ENCODE measurements around the gene ERBB2.
"Not testable (repeated sequence)": the region's sequence is repeated elsewhere in the genome, so short reads cannot be mapped to it uniquely, and the experiment has no call there.

ERBB2 gene

GRCh38 chr17:39678340-39679116 lies 21.3 kb upstream of the ERBB2 start:
- DNase-seq (ENCODE audit: low read depth), result no peak

DNA sequence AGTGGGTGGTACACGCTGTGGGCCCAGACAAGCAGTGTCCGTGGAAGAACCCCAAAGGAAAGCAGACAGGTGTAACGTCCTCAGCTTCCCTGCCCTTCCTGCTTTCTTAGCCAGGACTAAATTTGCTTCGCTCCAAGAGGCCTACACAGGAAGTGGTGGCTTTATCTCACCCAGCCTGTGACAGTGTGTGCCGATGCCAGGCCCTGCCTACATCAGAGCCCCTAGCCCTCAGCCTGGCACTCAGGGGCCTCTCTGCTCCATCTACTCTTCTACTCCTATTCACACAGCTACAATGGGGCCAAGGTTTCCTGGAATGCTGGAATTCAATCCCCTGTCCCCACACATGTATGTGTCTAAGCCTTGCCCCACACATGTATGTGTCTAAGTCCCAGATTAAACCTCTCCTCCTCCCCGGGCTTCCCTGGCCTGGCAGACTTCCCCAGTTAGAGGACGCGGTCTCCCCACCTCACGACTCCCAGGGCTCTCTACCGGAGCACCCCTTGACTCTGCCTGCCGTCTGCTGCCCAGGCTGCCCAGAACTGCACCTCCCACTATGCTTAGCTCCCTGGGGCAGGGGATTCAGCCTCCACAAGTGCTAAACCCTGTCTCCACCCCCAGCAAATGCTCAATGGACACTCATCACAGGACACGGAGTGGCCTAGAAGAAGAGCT lies 20.2 kb upstream of the ERBB2 start:
- DNase-seq (ENCODE audit: low read depth), result no peak

GRCh38 chr17:39683295-39683939 lies 16.4 kb upstream of the ERBB2 start:
- no peak for DNase-seq (ENCODE audit: low read depth)

- DNase-seq (ENCODE audit: low read depth), result no peak
Observed at GRCh38 chr17:39684369-39685192, 15.3 kb upstream of the ERBB2 start.

GRCh38 chr17:39687101-39687545 lies 12.7 kb upstream of the ERBB2 start:
- DNase-seq (ENCODE audit: low read depth), result no peak

- peak; percentile 76 for DNase-seq (ENCODE audit: low read depth)
Observed at GRCh38 chr17:39687546-39688474, 12.1 kb upstream of the ERBB2 start, which contains the start of gene PGAP3. PGAP3 (minus strand) TSS chr17:39688057; CDS start chr17:39688014, 43 bp downstream.

DNA sequence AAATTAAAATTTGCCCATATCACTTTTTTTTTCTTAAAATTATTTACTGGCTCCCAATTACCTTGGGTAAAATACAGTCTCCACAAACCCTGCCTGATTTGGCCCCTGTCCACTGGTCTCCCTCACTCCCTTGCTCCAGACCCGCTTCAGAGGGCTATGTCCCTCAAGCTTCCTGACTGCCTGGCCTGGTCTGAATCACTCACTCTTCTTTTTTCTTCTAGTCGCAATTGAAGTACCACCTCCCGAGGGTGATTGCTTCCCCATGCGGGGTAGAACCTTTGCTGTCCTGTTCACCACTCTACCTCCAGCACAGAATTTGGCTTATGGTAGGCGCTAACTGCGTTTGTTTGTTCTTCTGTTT lies 11.4 kb upstream of the ERBB2 start:
- no peak for DNase-seq (ENCODE audit: low read depth)

DNA sequence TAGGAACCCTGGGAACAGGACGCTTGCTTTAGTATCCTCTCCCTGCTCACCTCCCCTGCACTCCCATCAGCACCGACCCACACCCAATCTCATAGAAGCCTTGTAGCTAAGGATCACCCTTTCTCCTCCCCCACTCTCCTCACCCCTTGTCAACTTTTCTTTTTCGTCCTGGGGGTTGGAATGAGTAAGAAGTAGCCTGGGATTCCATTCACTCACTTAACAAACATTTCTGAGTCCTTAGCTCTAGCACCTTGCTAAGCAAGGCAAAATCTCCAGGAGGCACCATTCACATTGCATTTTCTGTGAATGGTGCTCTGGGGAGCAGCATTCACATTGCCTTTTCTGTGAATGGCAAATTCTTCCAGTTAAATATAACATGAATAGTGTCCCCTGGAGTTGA lies 10.9 kb upstream of the ERBB2 start:
- DNase-seq (ENCODE audit: low read depth), result no peak

- DNase-seq (ENCODE audit: low read depth), result no peak
Observed at GRCh38 chr17:39694593-39694992, 5.3 kb upstream of the ERBB2 start.

- DNase-seq (ENCODE audit: low read depth), result no peak
Observed at GRCh38 chr17:39695089-39695474, 4.8 kb upstream of the ERBB2 start.

GRCh38 chr17:39696731-39697130 lies 3.1 kb upstream of the ERBB2 start:
- DNase-seq (ENCODE audit: low read depth), result no peak

GRCh38 chr17:39697961-39698360 lies 1.9 kb upstream of the ERBB2 start:
- DNase-seq (ENCODE audit: low read depth), result no peak

GRCh38 chr17:39699157-39699817 lies 577 bp upstream of the ERBB2 start:
- not testable (repeated sequence) for DNase-seq (ENCODE audit: low read depth)

DNA sequence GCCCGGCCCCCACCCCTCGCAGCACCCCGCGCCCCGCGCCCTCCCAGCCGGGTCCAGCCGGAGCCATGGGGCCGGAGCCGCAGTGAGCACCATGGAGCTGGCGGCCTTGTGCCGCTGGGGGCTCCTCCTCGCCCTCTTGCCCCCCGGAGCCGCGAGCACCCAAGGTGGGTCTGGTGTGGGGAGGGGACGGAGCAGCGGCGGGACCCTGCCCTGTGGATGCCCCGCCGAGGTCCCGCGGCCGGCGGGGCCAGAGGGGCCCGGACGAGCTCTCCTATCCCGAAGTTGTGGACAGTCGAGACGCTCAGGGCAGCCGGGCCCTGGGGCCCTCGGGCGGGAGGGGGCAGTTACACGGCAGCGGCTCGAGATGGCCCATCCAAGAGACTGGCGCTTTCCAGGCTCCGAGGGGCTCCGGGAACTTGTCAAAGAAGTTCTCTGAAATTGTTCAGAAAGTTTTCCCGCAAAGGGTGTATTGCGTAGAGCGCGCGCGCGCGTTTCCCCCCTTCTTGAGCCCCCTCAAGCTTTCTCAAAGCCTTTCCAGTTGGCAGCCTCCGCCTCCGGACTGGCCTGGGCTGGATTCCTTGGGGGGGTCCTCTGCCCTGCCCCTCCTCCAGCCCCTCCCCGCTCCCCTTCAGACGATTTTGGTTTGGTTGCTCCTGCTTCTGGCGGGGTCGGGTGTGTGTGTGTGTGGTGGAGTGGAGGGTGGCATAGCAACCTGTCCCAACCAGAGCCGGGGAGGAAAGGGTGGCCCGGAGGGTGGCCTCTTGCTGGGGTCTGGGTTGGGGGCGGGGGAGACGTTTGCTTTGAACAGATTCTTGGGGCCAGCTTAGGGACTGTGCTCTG lies 504 bp downstream of the ERBB2 start:
- no peak for DNase-seq (ENCODE audit: low read depth)

DNA sequence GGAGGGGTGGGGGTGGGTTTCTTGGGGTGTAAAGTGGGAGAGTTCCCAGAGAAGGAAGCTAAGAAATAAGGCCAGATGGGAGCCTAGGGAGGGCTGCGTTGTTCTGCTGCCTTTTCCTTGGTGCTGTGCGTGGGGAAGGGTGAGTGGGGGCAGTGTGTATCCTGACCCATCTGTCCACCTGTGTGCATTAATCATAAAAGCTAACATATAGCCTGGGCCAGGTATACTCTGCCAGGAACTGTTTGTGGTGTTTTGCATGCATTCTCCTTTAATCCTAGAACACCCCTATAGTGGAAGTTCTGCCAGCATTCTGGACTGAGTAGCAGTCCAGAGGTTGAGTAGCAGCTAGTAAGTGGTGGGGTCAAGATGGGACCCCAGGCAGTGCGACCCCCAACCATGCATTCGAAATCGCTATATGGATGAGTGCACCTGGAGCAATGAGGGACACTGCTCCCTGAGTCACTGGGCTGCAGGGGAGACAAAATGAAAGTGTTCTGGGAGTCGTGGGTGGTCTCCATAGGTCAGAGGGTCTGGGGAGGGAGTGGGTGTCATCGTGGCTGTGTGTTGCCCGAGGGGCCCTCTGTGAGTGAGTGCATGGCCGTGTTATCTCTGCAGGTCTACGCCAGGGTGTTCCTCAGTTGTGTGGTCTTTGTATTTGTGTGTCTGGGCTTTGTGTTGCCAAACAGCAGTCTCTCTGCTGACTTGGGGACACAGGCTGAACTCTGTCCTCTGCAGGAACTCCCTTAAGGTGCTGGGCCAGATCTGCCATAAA lies 1.3 kb downstream of the ERBB2 start:
- DNase-seq (ENCODE audit: low read depth), result no peak

GRCh38 chr17:39701784-39702422 lies 2.0 kb downstream of the ERBB2 start:
- DNase-seq (ENCODE audit: low read depth), result no peak

DNA sequence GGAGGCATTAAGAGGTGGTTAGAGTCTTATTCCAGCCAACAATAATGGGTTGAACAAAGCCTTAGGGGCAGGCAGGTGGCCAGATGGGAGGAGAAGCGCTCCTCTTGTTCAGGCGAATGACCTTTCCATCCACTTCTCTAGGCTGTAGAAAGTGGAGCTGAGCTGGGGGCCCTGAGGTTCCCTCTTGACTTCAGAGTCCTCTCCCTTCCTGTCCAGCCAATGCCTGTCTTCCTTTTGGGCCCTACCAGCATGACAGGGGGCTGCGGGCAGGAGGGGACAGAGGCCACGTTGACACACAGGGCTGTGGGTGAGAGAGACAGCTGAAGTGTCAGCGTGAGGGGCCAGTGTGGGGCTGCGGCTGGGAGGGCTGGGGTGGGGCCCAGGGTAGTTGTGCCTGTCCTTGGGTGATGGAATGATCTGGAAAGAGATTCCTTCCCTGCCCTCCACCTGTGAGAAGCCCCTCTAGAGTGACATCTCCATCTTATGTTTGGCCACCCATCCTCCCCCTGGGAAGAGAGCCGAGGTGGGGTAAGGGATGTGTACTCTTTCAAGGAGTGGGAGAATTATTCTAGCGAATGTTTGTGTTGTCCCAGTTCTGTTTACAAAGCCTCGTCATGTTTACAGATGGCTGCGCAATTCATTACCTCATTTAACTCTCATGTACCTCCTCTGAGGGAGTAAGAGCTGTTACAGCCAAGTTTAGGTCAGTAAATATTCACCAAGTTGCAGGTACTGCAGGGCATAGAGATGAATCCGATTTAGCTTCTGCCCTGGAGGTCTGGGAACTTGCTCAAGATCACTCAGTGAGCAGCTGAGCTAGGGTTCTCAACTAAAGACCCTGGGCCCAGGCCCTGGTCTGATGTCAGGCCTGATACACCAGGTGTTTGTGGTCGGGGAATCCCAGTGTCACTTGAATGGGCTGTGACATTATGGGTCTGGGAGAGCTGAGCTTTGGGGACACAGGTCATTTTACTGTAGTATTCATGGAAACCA lies 3.3 kb downstream of the ERBB2 start:
- no peak for DNase-seq (ENCODE audit: low read depth)
